Islet precursor cell (in vitro differentiated cells): ENCODE data around the gene PRDM15.

Experiments
- DNase-seq: peaks from one replicate; pipeline ENCODE4 v3.0.0-alpha.2; 2018

The PRDM15 gene

DNA sequence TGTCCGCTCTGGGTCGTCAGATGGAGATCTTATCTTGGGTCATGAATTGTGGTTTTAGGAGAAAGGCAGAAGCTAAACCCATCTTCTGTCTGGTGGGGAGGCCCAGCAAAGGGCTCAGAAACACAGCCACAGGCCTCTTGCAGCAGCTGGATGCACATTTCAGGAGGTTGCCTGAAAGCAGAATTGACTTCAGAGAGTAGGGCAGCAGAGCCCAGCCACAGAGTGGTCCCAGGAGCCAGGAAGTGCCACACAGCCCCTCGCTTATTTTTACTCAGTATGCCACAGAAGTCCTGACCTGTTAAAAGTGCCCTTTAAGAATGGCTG lies 104.0 kb downstream of the PRDM15 start:
- peak; percentile 48 for DNase-seq

DNA sequence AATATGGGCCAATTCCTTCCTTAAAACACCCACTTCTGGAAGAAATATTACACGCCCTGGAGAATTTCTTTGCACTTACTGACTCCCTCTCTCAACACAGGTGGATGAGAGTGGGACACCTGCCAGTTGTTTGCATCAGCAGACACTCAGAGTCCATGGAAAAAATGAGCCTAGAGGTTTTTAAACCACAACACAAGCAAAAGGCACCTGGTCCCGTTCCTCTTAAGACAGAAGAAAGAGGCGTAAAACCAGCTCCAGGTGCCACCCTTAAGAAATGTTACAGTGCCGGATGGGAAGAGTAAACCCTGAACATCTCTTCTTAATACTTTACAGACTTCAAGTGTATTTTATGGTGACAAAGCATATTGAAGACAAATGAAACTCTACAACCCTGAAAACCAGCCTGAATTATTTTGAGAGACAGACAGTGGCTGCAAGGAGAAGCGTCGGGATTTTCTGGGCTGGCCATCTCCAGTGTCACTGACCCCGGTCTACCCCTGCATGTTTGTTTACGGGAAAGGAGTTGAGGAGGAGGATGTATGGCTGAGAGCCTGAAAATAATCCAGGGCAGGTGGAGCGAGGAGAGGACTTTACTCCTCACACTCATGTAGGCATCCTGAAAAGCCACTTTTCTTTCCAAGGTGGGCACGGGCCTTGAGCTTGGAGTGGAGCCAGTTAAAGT lies 104.5 kb downstream of the PRDM15 start:
- DNase-seq: peak; percentile 44

DNA sequence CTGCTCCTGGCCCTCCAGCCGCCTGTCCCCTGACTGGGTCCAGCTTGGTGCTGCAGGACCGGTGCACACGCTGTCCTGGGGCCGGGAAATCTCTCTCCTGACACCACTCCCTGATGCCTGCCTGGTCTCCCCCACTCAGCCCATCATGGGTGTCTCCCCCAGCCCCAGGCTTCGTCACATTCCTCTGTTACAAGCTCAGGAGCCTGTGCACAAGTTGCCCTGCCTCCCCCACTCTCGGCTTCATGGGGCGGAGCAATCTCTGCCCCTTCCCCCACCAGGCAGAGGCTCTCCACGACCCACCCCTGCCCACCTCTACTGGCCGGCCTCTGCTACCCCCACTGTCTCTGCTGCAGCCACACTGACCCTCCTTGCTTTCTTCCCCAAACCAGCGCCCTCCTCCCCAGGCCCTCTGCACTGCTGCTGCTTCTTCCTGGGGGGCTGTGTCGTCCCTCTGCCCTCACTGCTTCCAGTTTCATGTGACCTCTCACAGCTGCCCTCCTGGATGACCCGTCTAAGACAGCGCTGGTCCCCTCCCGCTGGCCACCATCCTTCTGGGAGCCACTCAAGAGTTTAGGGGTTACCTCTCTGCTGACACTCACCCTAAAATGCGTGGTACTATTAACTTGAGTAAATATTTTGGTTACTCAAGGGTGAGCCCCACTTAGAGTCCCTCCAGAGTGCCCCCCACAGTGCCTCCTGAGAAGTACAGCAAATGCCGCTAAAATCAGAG lies 106.6 kb downstream of the PRDM15 start:
- DNase-seq: peak; percentile 53

DNA sequence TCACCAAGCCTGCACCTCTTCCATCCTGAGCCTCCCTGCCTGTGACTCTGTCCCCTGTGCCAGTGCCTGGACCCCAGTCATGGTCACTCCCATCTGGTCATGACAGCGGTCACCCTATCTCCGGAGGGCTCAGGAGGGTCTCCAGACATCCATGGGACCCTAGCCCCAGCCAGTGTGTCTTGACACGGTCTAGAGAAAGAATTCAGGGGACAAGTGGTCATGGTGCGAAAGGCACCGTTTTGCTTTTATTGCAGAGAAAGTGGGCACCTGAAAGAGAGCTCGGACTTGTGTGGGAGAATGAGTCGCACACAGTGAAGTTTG lies 107.6 kb downstream of the PRDM15 start:
- DNase-seq: no peak

DNA sequence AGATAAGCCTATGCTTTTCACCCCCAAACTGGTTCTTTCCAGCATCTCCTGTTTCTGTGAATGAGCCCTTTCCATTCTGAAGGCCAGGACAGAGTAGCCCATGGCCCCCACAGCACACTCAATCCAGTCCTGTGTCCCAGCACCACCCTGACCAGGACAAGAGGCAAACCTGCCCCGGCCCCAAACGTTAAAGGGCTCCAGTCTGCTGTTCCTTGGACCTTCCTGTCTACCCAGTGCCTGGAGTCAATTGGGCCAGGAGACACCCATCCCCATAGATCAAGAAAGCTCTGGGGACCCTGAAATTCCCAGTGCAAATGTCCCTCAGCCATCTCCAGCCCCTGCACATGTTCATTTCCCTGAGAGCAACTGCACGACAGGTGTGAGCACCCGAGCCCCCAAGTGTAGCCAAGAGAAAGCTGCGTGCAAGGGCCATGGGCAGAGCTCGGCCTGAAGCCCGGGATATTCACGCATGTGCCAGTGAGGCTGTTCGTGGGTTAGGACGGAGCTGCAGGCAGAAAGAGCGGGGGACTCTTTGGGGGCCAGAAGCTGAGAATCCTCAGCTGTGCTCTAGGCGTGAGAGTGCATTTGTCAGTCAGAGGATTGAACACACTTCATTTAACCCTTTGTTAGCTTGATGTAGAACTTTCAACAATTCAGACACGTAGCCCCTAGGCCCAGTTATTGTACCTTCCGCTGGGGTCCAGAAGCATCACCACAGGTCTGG lies 108.1 kb downstream of the PRDM15 start:
- no peak for DNase-seq

DNA sequence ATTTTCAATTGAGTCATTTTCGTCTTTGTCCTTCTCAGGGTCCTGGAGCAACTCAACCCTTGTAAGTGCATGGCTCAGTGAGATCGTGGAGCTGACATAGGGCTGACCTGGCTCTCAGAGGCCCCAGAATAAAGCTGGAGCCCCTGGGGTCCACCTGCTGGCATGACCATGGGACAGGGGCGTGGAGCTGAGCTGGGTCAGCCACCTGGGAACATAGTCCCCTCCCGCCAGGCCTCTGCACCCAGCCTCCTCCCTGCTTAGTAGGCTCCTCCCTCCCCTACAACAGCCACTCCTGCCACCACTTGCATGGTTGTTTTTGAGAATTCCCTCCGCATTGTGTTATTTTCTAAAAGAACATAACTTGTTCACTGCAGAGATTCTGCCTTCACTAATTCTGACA lies 109.2 kb downstream of the PRDM15 start:
- no peak for DNase-seq

DNA sequence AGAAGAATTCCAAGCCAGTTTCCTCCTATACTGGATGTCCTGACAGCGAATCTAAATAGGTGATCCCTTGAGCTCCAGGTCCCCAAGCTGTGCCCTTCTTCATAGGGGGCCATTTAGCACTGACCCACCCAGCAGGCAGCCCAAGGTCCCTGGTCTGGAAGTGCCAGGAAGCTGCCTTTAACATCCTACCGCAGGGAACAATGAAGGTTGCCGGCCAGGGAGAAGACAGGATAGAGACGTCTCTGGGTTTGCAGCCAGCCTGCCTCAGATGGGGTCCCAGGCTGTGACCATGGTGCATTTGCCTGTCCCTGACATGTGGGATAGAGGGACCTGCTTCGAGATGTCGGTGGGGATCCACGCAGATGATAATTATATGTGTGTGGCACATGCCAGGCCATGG lies 109.6 kb downstream of the PRDM15 start:
- DNase-seq: peak; percentile 41

DNA sequence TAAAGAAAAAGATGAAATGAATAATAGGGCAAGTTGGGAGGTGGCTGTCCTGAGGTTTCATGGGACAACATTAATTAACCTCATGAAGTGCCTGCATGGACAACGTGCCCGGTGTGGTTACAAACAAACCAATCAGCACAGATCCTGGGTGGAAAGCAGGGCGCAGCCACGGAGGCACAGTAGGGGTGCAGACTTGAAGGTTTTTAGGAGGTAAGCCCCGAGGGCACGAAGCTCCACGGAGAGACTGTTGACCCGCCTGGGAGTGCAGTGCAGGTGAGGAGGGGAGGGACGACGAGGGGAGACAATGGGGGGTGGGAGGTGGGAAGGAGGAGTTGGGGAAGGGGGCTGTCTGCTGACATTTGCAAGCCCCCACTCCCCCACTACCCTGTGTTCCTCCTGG lies 110.0 kb downstream of the PRDM15 start:
- peak; percentile 40 for DNase-seq

DNA sequence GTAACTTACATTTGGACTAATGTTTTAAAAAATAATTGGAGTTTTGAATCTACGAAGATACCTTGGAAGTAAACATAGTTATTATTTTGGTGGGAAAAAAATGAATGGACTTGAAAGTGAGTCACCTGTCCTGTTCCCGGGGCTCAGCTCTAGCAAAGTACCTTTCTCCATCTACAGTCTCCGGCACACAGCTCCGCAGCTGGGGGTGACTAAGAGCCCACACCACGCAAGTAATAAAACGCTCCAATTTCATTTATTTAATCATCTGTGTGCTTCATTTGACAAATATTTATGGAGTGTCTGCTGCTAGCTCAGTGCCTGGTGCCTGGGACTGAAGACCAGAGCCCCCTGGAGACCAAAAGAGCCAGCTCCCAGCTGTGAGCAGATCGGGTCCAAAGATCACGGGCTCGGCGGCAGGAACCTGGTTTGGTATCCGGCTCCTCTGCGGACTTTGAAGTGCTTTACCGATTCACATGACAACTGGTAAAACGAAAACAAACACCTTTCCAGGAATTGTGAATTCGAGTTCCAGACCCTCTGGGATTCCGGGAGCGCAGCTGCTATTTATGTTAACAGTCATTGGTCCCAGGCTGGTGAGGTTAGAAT lies 110.6 kb downstream of the PRDM15 start:
- DNase-seq: peak; percentile 88

DNA sequence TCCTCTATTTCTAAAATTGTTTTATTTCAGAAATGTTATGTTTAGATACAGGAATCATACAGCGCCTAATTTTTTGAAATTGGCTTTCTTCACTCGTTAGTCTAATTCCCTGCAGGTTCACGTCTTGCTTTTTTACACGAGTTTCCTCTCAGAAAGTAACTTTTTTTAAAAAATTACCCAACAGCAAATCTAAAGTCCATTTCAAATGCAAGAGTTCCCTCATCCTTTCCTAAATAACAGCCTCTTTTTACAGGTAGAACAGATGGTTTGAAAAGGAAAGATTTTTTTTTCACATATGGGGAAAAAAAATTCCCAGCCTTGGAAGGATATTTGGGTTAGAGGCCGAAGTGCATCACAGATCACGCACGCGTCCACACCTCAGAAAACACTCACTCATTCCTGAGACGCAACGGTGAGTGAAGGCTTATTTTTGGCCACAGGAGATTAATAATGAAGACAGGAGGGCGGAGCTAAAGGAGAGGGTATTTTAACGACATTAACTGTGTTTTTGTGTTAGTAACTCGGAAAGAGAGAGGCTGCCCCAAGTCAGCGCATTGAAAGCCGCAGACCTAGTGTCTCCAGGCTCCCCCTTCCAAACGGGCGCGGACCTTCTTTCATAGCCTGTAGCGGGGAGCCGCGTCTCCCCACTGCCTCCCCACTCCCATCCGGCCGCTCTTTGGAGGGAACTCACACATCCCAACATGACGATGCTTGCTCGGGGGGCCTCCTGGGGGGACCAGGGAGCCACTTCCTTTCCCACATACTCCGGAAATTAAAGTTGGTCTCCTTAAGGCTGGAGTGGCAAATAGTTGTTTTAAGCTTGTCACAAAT lies 111.3 kb downstream of the PRDM15 start:
- DNase-seq: peak; percentile 54

DNA sequence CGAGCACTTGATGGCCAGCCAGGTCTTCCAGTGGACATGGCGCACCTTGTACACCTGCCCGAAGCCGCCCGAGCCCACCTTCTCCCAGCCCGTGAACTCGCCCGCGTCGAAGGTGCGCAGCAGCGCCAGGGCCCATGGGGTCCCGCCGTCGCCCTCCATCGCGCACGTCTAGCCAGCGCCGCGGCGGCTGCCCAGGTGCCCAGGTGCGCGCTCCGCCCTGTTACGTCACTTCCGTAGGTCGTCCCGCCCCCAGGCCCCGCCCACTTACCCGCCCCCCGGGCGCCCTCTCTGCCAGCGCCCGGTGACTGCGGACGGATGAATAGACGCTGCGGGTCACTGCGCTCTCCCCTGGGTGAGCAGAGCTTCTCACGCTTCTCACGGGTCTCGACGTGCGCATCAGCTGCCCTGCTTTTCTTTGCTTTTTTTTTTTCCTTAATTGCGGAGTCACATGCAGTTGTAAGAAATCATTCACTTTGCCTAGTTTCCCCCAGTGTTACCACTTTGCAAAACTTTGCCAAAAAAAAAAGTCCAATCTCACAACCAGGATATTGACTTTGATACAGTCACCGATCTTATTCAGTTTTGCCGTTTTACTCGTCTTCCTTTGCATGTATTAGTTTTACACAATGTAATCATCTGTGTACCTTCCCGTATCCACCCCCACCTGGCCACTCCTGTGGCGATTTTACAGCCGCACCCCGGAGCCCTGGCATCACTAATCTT lies 112.1 kb downstream of the PRDM15 start, which contains the start of gene RIPK4:
RIPK4 (minus strand) TSS at position 170 of the 723 bp plus-strand sequence; CDS start at position 159, 11 bp downstream.
- DNase-seq: peak; percentile 87

DNA sequence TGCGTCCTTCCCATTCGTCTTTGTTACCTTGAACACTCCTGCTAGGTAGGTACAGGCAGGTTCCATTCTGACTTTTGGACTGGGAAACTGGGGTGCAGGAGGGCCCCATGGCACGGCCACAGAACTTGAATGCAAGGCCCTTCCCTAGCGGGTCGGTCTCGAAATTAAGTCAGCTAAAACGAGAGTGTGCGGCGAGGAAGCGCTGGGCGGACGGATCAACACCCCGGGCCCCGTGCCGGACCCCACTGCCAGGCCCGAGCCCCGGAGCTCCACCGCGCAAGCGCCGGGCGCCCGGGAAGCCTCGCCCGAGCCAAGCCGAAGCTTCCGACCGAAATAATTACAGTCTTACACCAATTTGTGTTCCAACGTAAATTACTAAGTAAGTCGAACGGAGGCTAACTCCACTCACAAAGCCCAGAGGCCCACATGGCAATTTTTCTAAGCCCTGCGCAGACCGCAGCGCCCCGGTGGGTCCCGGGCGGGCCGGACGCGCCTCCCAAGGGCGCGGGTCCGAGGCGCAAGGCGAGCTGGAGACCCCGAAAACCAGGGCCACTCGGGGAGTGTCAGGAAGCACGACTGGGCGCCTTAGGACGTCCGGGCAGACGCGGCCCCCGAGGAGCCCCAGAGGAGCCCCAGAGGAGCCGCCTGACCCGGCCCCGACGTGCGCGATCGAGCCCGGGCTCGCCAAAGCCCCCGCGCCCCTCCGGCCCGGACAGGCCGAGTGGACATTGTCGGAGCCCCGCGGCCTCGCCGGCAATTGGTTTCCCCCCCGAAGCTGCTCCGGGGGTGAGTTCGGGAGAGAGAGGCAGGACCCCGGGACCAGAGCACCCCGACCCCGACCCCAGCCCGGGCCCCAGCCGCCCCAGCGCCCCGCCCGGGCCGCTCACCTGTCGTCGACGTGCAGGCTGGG lies 112.9 kb downstream of the PRDM15 start:
- DNase-seq: peak; percentile 56

DNA sequence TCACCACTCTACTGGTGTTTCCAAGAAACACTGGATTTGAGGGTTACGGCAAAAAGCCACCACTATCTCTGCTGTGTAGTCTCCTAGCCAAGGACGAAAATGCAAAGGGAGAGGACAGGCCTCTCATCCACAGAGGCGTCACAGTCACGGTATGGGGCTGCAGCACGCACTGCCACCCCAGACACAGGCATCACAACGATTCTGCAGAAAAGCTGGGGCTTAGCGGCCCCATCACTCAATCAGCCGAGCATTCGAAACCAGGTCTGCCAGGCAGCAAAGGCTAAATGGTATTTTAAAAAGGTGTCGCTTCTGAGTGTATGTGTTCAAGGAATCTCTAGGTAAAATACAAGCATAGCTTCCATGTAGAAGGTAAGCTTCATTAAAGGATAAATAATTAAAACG lies 113.7 kb downstream of the PRDM15 start:
- DNase-seq: peak; percentile 45

DNA sequence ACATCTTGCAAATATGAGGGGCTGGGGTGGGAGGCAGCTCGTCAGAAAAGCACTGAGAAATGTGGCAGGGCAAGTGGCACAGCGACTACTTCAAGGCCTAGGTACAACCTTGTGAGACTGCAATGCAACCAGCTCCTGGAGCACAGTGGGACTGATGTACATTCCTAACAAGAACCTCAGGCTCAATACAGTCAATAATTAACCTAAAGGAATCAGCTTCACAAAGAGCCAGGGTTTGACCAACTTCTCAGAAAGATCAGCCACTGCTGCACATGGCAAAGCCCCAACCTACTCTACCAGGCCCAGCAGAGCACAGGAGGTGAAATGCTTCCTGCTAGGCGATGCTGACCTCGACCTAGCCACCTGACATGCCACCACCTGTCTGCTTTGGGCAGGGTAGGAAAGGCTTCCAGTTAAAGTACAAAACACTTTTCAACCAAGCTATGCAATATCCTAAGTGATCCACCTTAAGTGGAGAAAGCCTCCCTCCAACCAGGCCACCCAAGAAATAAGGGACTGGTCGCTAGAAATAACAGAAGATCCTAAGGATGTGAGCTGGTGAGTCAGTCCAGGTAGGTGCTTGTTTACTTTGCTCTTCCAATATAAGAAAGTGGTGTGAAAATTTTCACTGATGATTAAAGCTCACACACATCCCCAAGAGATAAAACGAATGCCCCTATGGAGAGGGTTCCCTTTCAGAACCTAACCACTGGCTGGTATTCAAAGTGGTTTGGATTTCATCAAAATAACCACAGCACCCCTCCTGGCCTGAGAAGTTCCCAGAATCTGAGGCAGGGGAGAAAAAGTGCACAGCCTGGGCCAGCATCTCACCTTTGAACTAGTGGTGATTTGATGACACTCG lies 114.4 kb downstream of the PRDM15 start:
- DNase-seq: peak; percentile 51

DNA sequence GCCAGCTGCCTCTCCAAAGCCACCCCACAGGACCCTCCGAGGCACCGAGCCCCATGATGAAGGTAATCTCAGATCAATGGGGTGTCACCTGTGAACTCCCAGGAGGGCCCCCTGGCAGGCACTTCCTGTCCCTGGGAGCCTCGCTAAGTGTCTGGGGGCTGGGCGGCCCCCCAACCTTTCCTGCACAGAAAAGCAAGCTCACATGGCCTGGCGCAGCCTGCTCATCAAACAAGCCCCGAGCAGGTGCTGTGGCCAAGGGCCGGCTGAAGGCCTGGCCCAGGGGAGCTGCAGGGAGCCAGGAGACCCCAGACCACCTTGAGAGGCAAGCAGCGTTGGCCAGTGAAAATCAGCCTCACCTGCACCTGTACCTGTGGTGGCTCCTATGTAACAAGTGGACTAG lies 115.1 kb downstream of the PRDM15 start:
- DNase-seq: peak; percentile 32

DNA sequence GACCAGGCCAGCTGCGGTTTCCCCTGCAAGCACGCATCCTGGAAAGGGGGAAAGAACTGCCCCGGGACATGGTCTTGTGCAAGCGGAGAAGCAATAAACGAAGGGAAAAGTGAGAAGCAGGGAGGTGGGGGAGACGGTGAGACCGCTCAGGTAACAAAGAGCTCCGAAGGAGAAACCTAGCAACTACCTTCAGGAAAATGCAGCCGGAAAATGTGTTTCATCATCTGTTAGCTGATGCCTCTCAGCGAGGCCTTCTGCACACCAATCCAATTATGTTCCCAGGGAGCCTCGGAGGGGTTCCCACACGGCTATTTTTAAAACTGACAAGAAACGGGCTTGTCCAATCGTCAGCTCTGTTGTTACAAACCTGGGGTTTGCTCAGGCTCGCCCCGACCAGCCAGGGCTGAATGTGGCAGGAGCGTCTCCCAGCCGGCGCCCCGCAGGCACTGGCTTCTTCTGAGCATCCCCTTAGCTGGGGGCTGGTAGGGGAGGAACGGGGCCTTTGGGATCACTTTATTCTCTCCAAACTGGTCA lies 115.7 kb downstream of the PRDM15 start:
- DNase-seq: peak; percentile 95

DNA sequence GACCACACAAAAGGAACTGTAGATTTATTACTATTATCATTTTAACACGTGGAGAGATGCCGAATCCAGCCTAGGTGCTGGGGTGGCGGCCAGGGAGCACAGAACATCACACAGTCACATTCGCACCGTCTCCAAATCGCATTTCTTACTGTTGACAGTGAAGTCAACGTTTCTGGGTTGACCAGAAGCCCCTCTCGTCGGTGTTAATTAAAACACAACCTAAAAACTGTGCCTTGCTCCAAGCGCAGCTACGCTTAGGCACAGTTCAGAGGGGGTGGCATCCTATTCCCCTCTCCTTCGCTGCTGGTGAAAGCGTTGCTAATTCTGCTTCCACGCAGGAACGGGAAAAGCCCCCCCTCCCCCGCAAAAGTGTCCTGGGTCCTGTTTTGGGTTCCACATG lies 116.4 kb downstream of the PRDM15 start:
- peak; percentile 41 for DNase-seq

DNA sequence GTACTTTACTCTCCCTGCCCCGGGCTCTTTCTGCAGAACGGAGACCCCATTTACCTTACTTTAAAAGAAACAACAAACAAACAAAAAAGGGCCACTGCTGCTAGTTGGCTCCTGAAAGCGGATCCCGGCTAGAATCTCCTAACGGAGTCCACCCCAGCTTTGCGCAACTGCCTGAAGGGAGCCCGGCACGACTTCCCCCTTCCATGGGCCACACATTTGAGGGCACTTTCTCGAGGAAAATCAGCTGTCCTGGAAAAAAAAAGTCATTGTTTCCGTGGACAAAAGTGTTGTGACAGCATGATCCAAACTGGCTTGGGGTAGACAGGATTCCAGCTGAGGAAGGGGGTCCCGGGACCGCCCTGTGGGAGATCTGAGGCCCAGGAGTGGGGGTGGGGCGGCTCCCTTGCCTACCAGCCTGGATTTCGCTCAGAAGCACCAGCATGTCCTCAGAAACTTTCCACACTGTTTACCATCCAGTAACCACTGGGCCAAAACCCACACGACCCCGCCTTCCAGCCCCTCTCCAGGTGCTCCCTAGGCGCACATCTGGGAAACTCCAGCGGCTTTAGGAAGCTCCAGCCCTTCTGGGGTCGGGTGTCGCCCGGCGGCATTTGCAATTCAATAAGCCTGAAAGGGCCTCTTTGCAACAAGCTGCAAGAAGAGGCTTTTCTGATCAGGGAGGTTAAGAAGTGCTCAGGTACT lies 117.1 kb downstream of the PRDM15 start:
- peak; percentile 70 for DNase-seq
